ENCODE data around the gene RUBCNL. TPM values are rescaled to one million over a fixed set of nuclear protein-coding genes. Genes with fewer than 3 reads are reported as not detected.

RUBCNL gene
- total RNA-seq, 4 donors from 2014 or later = 1.5 to 6.8 (median 2.9) TPM

DNA sequence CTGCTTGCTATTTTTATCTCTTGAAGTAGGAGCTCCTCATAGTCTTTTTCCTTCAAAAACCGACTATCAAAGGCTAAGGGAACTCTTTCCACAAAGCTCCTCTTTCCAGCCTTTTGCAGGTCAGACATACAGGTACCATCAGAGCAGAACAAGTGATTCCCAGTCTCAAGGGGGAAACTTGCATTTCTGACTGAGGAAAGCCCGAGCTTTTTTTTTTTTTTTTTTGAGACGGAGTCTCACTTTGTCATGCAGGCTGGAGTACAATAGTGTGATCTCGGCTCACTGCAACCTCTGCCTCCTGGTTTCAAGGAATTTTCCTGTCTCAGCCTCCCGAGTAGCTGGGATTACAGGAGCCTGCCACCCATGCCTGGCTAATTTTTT lies 32.0 kb downstream of the RUBCNL start:
- no peaks in the 10 kb centered on the region for H3K27me3 ChIP-seq
- TF ChIP-seq, protein P1, sequence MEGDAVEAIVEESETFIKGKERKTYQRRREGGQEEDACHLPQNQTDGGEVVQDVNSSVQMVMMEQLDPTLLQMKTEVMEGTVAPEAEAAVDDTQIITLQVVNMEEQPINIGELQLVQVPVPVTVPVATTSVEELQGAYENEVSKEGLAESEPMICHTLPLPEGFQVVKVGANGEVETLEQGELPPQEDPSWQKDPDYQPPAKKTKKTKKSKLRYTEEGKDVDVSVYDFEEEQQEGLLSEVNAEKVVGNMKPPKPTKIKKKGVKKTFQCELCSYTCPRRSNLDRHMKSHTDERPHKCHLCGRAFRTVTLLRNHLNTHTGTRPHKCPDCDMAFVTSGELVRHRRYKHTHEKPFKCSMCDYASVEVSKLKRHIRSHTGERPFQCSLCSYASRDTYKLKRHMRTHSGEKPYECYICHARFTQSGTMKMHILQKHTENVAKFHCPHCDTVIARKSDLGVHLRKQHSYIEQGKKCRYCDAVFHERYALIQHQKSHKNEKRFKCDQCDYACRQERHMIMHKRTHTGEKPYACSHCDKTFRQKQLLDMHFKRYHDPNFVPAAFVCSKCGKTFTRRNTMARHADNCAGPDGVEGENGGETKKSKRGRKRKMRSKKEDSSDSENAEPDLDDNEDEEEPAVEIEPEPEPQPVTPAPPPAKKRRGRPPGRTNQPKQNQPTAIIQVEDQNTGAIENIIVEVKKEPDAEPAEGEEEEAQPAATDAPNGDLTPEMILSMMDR (IDR thresholded peaks at IDR 0.05) = no peak
- no peak for TF ChIP-seq POLR2AphosphoS5 (IDR thresholded peaks at IDR 0.05)
- TF ChIP-seq POLR2A (IDR thresholded peaks at IDR 0.05) = no peak
- TF ChIP-seq EP300 (IDR thresholded peaks at IDR 0.05) = no peak
- H3K36me3 ChIP-seq = no peaks in the 10 kb centered on the region
- no peaks in the 10 kb centered on the region for H3K9me3 ChIP-seq
- no peaks in the 10 kb centered on the region for H3K4me1 ChIP-seq
- no peak overlapping the region for H3K4me3 ChIP-seq
- H3K27ac ChIP-seq = no peak overlapping the region
- 58 to 72% methylated on average over 4 to 5 of the region's 5 CpGs for WGBS, 2 donors (ENCODE audit: low coverage in 1 of 2)
- no peak for ATAC-seq

DNA sequence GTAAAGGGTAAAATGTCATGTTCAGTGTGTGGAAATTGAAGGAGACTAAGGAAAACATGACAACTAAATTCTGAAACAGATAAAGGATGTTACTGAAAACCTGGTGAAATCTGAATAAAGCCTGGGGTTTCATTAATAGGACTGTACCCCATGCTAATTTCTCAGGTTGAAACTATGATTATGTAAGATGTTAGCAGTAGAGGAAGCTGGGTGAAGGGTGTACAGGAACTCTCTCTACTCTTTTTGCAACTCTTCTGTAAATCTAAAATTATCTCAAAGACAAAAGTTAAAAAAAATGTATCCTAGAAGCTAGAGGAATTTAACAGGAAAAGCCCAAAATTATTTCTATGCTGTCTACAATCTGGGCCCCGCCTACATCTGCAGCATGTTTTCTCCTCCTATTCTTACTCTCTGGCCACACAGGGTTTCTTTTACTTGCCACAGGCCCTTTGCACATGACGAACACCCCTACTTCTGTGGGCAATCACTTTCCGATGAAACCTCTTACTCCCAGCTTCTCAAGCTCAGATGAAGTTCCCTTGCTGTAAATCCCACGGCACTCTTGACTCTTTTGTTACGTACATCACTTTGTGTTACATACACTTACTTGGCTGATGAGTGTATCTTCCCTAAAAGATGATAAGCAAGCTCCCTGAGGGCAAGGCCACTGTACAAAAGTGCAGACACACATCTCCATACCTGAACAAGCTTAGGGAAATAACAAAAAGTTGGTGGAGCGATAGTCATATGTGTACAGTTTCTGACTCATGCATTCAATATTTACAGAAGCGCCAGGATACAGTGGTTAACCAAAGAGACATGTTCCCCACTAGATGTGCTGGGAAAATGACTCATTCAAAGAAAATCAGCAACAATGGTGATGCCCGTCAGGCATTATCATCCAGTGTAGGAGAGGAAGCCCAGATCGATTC lies 32.6 kb downstream of the RUBCNL start:
- no peak overlapping the region for H3K4me3 ChIP-seq
- no peaks in the 10 kb centered on the region for H3K27me3 ChIP-seq
- no peak for ATAC-seq
- no peaks in the 10 kb centered on the region for H3K36me3 ChIP-seq
- TF ChIP-seq POLR2AphosphoS5 (IDR thresholded peaks at IDR 0.05) (no peak), EP300 (IDR thresholded peaks at IDR 0.05) (no peak), POLR2A (IDR thresholded peaks at IDR 0.05) (no peak)
- TF ChIP-seq, protein P1 (IDR thresholded peaks at IDR 0.05) = no peak
- no peaks in the 10 kb centered on the region for H3K9me3 ChIP-seq
- WGBS, 2 donors (ENCODE audit: low coverage in 1 of 2) = 67 to 70% methylated on average over 9 of the region's 9 CpGs
- no peaks in the 10 kb centered on the region for H3K4me1 ChIP-seq
- no peak overlapping the region for H3K27ac ChIP-seq

DNA sequence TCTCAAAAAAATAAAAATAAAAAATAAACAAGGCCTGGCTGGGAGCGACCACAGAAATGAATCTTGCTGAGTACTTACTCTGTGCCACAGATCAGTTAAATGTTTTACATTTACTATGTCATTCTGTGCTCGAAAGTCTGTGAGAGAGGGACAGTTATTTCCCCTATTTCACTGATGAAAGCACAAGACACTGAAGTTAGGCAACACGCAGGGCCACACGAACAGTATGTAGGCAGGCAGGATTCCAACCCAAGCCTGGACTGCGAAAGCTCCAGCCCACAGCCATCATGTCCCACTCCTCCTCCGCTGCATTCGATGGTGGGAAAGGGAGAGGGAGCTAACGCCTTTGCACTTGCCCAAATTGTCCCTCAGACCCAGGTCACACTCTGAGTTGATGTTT lies 34.2 kb downstream of the RUBCNL start:
- ATAC-seq = peak; percentile 19
- TF ChIP-seq POLR2A (IDR thresholded peaks at IDR 0.05) = no peak
- TF ChIP-seq POLR2AphosphoS5 (IDR thresholded peaks at IDR 0.05) = no peak
- TF ChIP-seq EP300 (IDR thresholded peaks at IDR 0.05) = no peak
- TF ChIP-seq, protein P1 (IDR thresholded peaks at IDR 0.05) = no peak
- Histone ChIP-seq H3K4me3 (no peak overlapping the region), H3K4me1 (no peaks in the 10 kb centered on the region), H3K27ac (no peak overlapping the region), H3K9me3 (no peaks in the 10 kb centered on the region), H3K36me3 (no peaks in the 10 kb centered on the region), H3K27me3 (no peaks in the 10 kb centered on the region)
- 73 to 85% methylated on average over 2 to 8 of the region's 8 CpGs for WGBS, 2 donors (ENCODE audit: low coverage in 1 of 2)

GRCh38 chr13:46350003-46350402 lies 37.0 kb downstream of the RUBCNL start:
- TF ChIP-seq EP300 (IDR thresholded peaks at IDR 0.05) (no peak), POLR2A (IDR thresholded peaks at IDR 0.05) (no peak), POLR2AphosphoS5 (IDR thresholded peaks at IDR 0.05) (no peak)
- TF ChIP-seq, protein P1 (IDR thresholded peaks at IDR 0.05) = no peak
- H3K4me3 ChIP-seq = no peak overlapping the region
- H3K27ac ChIP-seq = no peak overlapping the region
- no peak for ATAC-seq
- no peaks in the 10 kb centered on the region for H3K27me3 ChIP-seq
- WGBS, 2 donors (ENCODE audit: low coverage in 1 of 2) = no CpG with 5 or more reads among the region's 11 CpGs
- H3K4me1 ChIP-seq = no peaks in the 10 kb centered on the region
- no peaks in the 10 kb centered on the region for H3K36me3 ChIP-seq
- no peaks in the 10 kb centered on the region for H3K9me3 ChIP-seq

DNA sequence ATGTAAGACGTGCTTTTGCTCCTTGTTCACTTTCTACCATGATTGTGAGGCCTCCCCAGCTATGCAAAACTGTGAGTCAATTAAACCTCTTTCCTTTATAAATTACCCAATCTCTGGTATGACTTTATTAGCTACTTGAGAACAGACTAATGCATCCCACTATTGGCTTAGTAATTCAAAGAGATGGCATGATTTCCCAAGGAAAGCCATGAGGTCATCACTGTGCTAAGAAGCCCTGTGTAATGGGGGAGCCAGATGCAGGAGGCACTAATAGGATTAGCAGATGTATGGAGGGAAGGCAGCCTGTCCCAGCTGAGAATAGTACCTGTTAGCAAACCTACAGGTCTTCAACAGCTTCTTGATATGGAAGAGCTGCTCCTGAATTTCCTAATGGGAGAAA lies 38.1 kb downstream of the RUBCNL start:
- Histone ChIP-seq H3K36me3 (no peaks in the 10 kb centered on the region), H3K9me3 (no peaks in the 10 kb centered on the region), H3K4me3 (no peak overlapping the region), H3K27ac (no peak overlapping the region), H3K4me1 (no peaks in the 10 kb centered on the region), H3K27me3 (no peaks in the 10 kb centered on the region)
- no peak for TF ChIP-seq EP300 (IDR thresholded peaks at IDR 0.05)
- no peak for TF ChIP-seq POLR2A (IDR thresholded peaks at IDR 0.05)
- no peak for TF ChIP-seq POLR2AphosphoS5 (IDR thresholded peaks at IDR 0.05)
- TF ChIP-seq, protein P1 (IDR thresholded peaks at IDR 0.05) = no peak
- WGBS, 2 donors (ENCODE audit: low coverage in 1 of 2) = 100% methylated on average over 1 of the region's 1 CpG
- ATAC-seq = no peak

Measured in gastroesophageal sphincter (tissue), 4 donors.